ENCODE measurements around the gene ADRM1. TPM values are rescaled to one million over a fixed set of nuclear protein-coding genes. Genes with fewer than 3 reads are reported as not detected.

The ADRM1 gene
- total RNA-seq, 1 experiment from 2014 or later = 272 TPM

GRCh38 chr20:62355878-62356588 lies 53.2 kb downstream of the ADRM1 start:
- DNase-seq (ENCODE audit: low read depth) = no peak

GRCh38 chr20:62356589-62357186 lies 53.9 kb downstream of the ADRM1 start:
- no peak for DNase-seq (ENCODE audit: low read depth)

GRCh38 chr20:62357187-62357667 lies 54.4 kb downstream of the ADRM1 start:
- DNase-seq (ENCODE audit: low read depth) = peak; percentile 85

- DNase-seq (ENCODE audit: low read depth) = no peak
Observed at GRCh38 chr20:62357681-62358080, 54.9 kb downstream of the ADRM1 start.

Other genes starting within 250 kb of the ADRM1 start
- gene TAF4, start 237.1 kb upstream of the ADRM1 start, total RNA-seq (2014; rRNA removed; shearing (Covaris generic)) = 11.7 and 12.4 TPM in 2 replicates
- gene LSM14B, start 180.5 kb upstream of the ADRM1 start, total RNA-seq (2014; rRNA removed; shearing (Covaris generic)) = 46.5 and 60.4 TPM in 2 replicates
- gene PSMA7, start 159.6 kb upstream of the ADRM1 start, total RNA-seq (2014; rRNA removed; shearing (Covaris generic)) = 881 and 940 TPM in 2 replicates
- gene SS18L1, start 159.2 kb upstream of the ADRM1 start, total RNA-seq (2014; rRNA removed; shearing (Covaris generic)) = 7.8 and 15.1 TPM in 2 replicates
- 19.9 and 46.4 TPM in 2 replicates for gene MTG2, start 120.0 kb upstream of the ADRM1 start, total RNA-seq (2014; rRNA removed; shearing (Covaris generic))
- gene HRH3, start 82.7 kb upstream of the ADRM1 start, total RNA-seq (2014; rRNA removed; shearing (Covaris generic)) = not detected in 2 replicates
- 20.7 and 29.2 TPM in 2 replicates for gene OSBPL2, start 64.5 kb upstream of the ADRM1 start, total RNA-seq (2014; rRNA removed; shearing (Covaris generic))
- 5.6 and 29.7 TPM in 2 replicates for gene LAMA5, start 64.3 kb downstream of the ADRM1 start, total RNA-seq (2014; rRNA removed; shearing (Covaris generic))
- 1,541 and 2,007 TPM in 2 replicates for gene RPS21, start 84.1 kb downstream of the ADRM1 start, total RNA-seq (2014; rRNA removed; shearing (Covaris generic))
- 10.0 and 19.9 TPM in 2 replicates for gene CABLES2, start 104.3 kb downstream of the ADRM1 start, total RNA-seq (2014; rRNA removed; shearing (Covaris generic))
- not detected in 2 replicates for gene RBBP8NL, start 124.5 kb downstream of the ADRM1 start, total RNA-seq (2014; rRNA removed; shearing (Covaris generic))
- gene GATA5, start 173.0 kb downstream of the ADRM1 start, total RNA-seq (2014; rRNA removed; shearing (Covaris generic)) = not detected in 2 replicates